Stimulated activated CD4-positive, alpha-beta T cell treated with anti-CD3 and anti-CD28 coated beads, Interleukin-12 subunit alpha, Interleukin-12 subunit beta, amount 100 ng/mL, for 24 hours (primary cell): Measurements from ENCODE around the gene RB1.
A peak's percentile ranks its signal among the peaks of the same experiment; 100 is the strongest.
"Not testable (repeated sequence)": the region's sequence is repeated elsewhere in the genome, so short reads cannot be mapped to it uniquely, and the experiment has no call there.

Experiments used
- DNase-seq, 2 experiments: peaks; one replicate each; pipeline ENCODE4 v3.0.0-alpha.2; 2020; ENCODE audit warnings: low read depth in 2 of 2

The RB1 gene

DNA sequence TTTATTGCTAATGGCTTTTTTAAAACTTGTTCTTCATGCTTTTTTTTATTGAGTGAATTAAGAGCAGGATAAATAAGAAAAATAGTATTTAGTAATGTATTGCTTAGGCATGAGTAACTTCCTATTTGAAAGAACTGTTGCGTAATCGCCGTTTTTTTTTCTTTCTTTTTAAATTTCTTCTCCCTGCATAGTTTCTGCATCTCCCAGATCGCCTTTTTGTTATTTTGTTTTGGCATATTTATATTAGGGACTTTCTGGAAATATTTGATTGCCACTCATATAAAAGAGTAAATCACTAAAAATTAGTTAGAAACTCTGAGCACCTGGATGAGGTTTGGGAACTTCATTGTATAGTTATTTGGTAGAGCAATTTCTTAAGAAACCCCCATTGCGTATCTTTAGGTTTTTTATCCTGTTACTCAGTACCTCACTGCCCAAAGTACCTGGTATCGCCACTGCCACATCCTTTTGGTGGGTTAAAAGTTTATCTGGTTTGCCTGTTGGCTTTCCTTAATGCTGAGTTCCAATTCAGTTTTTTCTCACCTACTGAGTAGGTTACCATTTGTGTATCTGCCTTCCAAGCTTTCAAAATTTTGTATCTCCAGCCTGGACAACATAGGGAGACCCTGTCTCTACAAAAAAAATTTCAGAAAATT is 145.5 kb downstream of the RB1 start:
- no peak for DNase-seq

- DNase-seq: no peak
These were observed 146.1 kb downstream of the RB1 start for GRCh38 chr13:48449656-48450055.

GRCh38 chr13:48451196-48451595 is 147.6 kb downstream of the RB1 start:
- not testable (repeated sequence) for DNase-seq

DNA sequence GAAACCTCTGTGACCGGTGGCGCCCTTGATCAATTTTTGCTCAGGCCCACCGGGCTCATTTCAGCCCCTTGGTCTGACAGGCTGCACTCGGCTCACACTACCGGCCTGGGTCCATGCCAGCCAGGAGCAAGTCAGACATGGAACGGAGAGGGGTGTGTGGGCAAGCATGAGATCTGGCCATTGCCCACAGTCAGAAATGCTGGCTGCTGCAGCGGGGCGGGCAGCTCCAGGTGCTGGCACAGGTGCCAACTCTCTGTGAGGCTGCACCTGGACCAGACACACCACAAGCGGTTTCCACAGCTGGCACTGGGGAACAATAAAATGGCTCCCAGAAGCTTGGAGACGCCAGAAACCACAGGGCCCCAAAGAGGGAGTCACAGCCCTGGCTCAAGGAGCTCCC is 153.0 kb downstream of the RB1 start:
- no peak for DNase-seq

DNA sequence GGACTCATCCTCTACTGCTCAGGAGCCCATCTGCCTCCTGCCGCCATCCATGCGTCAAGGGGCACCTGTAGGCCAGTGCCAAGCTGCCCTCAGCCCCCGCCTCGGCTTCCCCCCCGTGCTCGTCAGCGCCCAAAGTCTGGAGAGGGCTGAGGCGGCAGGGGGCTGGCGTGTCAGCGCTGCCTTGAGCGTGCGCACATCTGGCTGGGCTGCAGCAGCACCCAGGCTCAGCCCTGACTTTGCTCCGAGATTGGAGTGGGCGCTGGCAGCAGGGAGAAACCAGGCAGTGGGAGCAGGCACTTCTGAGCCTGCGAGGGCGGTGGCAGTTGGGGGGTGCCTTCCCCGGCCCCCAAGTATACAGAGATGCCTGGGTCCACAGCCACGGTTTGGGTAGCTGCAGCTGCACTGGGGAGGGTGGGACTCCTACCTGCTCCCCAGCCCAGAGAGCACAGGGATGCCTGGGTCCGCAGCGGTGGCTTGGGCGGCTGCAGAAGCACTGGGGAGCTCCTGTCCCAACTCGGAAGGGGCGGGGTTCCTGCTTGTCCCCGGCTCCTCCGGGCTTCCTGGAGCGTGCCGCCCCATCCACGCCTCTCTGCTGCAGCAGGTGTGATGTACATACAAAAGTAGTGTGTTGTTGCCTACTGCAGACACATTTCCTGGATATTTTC is 154.2 kb downstream of the RB1 start:
- no peak for DNase-seq

DNA sequence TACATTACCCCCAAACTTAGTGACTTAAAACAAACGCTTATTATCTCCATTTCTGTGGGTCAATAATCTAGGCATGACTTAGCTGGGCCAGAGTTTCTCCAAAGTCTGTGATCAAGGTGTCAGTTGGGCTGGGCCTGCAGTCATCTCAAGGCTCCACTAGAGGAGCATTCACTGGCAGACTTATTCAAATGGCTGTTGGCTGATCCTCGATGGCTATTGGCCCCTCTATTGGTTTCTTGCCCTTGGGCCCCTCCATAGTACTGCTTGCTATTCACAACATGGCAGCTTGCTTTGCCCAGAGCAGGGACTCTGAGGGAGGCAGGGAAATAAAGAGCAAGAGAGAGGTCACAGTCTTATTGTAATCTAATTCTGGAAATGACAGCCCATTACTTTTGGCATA is 171.7 kb downstream of the RB1 start:
- no peak for DNase-seq

DNA sequence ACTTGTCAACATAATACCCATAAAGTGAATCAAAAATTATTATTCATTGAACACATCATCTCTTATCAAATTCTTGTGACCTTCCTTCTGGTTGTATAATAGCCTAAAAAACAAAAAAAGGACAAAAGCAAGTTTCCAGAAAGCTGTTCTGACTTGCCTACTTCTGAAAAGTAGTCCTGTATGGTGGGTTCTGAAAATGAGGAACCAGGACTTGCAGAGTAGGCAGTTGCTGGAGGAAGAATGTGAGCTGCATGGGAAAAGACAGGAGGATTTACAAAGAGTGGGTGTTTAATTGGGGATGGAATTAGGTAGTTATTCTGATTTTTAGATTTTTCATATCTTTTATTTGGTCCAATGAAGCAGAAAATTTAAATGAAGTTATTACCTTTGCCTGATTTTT is 172.7 kb downstream of the RB1 start:
- DNase-seq: no peak

DNA sequence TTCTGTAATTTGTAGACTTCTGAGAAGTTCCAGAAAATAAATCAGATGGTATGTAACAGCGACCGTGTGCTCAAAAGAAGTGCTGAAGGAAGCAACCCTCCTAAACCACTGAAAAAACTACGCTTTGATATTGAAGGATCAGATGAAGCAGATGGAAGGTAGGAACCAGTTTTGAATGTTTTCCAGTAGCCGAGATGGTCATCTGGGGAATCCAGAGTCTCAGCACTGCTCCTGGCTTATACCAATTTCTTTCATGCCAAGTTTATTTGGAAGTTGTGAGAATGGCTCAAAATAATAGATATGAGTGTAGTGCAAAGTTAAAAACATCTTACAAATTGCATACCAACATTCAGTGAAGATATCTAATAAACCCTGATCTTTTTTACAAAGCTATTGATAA is 173.1 kb downstream of the RB1 start:
- no peak for DNase-seq

GRCh38 chr13:48477191-48477855 is 173.8 kb downstream of the RB1 start:
- no peak for DNase-seq

DNA sequence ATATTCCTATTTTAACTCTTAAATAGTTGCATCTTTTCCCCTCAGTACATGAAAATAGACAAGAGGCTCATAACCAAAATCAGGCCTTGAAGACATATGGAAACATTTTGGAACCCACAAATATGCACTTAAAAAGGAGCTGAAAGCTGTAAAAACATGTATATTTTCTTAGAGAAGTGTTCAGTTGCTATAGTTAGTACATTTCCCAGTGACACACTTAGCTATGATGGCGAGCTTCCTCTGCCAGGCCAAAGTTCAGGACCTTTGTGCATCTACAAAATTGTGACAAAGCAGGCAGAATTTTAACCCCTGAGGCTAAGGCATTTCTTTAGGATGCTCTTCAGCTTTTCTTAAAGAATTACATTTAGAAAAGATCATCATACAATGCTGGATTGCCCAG is 174.8 kb downstream of the RB1 start:
- DNase-seq: no peak

- no peak for DNase-seq
These were observed 180.0 kb downstream of the RB1 start for GRCh38 chr13:48483575-48483974.

DNA sequence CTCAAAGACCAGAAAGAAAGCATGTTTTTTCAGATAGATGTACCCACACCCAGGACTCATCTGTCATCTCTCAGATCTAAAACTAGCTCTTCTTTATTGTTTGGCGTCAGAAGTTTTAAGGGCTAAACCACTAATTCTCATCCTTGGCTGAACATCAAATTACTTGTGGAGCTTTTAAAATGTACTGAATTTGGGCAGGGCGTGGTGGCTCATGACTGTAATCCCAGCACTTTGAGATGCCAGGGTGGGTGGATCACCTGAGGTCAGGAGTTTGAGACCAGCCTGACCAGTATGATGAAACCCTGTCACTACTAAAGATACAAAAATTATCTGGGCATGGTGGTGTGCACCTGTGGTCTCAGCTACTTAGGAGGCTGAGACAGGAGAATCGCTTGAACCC is 181.9 kb downstream of the RB1 start:
- no peak for DNase-seq

DNA sequence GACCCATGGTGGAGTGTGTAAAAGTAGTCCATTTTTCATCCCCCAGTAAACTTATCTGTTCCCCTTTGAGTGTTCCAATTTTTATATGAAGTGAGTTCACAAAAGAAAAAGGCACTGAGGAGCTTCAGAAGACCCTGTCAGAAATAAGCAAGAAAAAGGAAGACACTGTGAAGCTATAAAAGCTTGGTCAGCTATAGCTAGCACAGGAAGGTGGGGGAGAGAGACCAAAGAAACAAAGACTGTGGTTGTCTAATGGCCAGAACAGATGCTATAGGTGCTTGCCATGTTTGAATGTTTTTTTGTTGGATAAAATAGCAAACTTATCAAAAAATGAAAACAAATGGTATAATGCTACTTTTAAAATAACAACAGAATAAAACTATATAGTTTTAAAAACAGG is 182.8 kb downstream of the RB1 start:
- DNase-seq: no peak

DNA sequence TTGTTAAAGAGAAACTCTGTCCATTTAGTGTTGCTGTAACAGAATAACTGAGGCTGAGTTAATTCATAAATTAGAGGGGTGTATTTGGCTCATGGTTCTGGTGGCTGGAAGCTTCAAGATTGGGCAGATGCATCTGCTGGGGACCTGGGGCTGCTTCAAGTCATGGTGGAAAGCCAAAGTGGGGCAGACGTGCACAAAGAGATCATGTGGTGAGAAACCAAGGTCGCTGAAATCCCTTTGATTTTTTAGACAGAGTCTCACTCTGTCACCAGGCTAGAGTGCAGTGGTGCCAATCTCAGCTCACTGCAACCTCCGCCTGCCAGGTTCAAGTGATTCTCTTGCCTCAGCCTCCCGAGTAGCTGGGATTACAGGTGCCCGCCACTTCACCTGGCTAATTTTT is 183.3 kb downstream of the RB1 start:
- no peak for DNase-seq

DNA sequence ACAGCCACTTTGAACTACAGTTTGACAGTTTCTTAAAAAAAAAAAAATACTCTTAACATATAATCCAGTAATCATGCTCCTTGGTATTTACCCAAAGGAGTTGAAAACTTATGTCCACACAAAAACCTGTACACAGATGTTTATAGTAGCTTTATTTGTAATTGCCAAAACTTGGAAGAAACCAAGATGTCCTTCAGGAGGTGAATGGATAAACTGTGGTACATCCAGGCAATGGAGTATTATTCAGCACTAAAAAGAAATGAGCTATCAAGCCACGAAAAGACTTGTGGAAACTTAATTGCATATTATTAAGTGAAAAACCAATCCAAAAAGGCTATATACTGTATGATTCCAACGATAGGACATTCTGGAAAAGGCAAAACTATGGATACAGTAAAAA is 184.4 kb downstream of the RB1 start:
- no peak for DNase-seq

GRCh38 chr13:48488995-48489394 is 185.4 kb downstream of the RB1 start:
- DNase-seq: no peak

GRCh38 chr13:48489666-48490065 is 186.1 kb downstream of the RB1 start:
- no peak for DNase-seq

GRCh38 chr13:48490241-48490640 is 186.7 kb downstream of the RB1 start:
- DNase-seq: no peak

DNA sequence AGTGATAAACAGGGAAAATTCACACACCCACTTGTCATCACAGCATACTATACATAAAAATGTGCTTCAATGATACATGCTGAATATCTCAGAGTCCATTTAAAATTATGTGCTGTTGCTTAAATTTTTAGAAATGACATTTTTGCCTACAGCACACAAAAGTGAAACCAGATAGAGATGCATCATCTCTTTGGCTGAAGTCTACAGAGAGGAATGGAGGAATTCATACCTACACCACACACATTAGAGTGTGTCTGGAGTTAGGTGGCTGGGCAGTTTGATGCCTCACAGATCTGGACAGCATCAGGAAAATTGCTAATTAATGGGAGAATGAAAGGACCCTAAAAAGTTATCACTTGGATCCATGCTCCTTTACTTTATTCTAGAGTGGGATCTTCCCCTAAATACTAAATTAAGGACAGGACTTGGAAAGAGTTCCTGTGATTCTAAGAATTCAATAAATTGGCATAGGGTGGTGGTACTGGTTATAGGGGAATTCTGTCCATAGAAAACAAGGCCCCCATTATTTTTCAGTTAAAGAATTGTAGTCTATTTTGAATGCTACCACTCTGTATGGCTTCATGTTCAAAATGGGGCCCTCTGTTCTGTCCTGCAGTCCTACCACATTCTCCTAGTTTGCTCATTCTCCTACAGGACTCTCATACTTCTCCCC is 188.0 kb downstream of the RB1 start:
- DNase-seq: no peak

DNA sequence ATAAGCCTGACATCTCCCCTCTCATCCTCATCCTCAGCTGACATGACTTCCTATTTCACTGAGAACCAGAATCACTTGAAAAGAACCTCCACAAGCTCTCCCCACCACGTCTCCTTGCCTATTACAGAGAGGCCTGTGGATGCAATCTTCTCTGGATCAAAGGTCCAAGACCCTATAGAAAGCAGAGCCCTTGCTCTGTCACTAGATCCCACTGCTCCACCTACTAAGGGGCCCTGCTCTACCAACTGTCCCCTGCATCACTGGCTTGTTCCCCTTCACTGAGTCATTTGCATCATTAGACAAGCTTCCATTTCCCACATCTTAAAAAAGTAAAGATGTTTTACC is 188.5 kb downstream of the RB1 start:
- DNase-seq: no peak

- peak in 1 of 2 experiments; percentile 45 for DNase-seq
These were observed 189.0 kb downstream of the RB1 start for GRCh38 chr13:48492470-48493065.

DNA sequence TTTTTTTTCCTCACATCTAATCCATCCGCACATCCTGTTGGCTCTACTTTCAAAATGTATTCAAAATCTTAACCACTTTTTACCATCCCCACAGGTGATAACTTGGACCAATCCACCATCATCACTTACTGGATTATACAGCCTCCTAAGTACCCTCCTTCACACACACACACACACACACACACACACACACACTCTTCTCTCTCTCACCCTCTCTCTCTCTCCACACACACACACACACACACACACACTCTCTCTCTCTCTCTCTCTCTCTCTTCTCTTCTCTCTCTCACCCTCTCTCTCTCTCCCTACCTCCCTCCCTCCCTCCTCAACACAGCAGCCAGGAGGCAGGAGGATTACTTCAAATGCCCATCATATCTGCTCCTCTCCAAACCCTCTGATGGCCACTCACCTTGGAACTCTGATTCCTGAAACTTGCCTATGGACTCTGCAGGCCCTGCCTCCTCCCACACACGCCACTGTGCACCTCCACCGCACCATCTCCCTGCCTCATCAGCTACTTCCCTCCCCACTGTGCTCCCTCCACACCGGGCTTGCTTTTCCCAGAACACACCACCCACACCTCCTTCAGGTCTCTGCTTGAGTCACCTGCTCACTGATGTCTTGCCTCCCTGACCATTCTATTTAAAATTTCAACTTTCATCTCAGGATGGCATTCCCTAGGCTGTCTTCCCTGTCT is 189.7 kb downstream of the RB1 start:
- no peak for DNase-seq
